IMR-90 (cell line): Measurements from ENCODE around the gene ELMO1. TPM values are rescaled to one million over a fixed set of nuclear protein-coding genes. Genes with fewer than 3 reads are reported as not detected.

Source experiments
- ATAC-seq: fragments of 200-7000 bp; cut with Tn5 transposase; 2 replicates; pipeline ENCODE4 v1.9.1; 2020; ENCODE audit warnings: low read depth, mild to moderate bottlenecking, moderate library complexity
- BruUV-seq: library from RNA; stranded (reverse); fragments of 400-500 nt; replicated peaks from 2 replicates; lab custom pipeline; 2021; lab: Mats Ljungman, UMichigan
- CTCF ChIA-PET: fragments of 300-600 bp; formaldehyde crosslinking; extraction: SDS; loops from one replicate; lab custom pipeline; 2021; ENCODE audit warnings: antibody characterized with exemption; lab: Yijun Ruan, JAX
- POLR2A ChIA-PET: fragments of 300-600 bp; sonication (Branson Sonifier 250); formaldehyde crosslinking; loops from one replicate; lab custom pipeline; 2022; ENCODE audit warnings: antibody characterized with exemption; ENCODE audit not compliant: unreplicated experiment; lab: Charles Lee
- DNase-seq: peaks from one replicate; pipeline ENCODE4 v3.0.0; 2013
- H2AFZ ChIP-seq: replicated peaks from 2 replicates; pipeline ENCODE3; 2013; ENCODE audit warnings: low read length, mild to moderate bottlenecking; ENCODE audit not compliant: poor library complexity
- H2AK5ac ChIP-seq: 2 replicates; pipeline ENCODE4 v1.6.1; 2013; ENCODE audit warnings: low read depth, low read length, inconsistent platforms
- H2AK9ac ChIP-seq: replicated peaks from 2 replicates; pipeline ENCODE3; 2013; ENCODE audit warnings: mild to moderate bottlenecking, low read depth, low read length, moderate library complexity; ENCODE audit not compliant: poor library complexity
- H2BK120ac ChIP-seq: 2 replicates; pipeline ENCODE4 v1.6.1; 2013; ENCODE audit warnings: low read depth, low read length, inconsistent platforms
- H2BK15ac ChIP-seq: 3 replicates; pipeline ENCODE4 v1.6.1; 2013; ENCODE audit warnings: low read depth, low read length, inconsistent platforms
- H2BK20ac ChIP-seq: 2 replicates; pipeline ENCODE4 v1.6.1; 2013; ENCODE audit warnings: low read depth, mild to moderate bottlenecking, inconsistent platforms, low read length, moderate library complexity
- H2BK5ac ChIP-seq: 2 replicates; pipeline ENCODE4 v1.6.1; 2013; ENCODE audit warnings: mild to moderate bottlenecking, low read depth, low read length, inconsistent platforms; ENCODE audit not compliant: poor library complexity, severe bottlenecking
- H3K14ac ChIP-seq: replicated peaks from 2 replicates; pipeline ENCODE4 v1.6.1; 2013; ENCODE audit warnings: low read depth, low read length, inconsistent platforms
- H3K18ac ChIP-seq: 2 replicates; pipeline ENCODE4 v1.6.1; 2013; ENCODE audit warnings: low read depth, low read length, control low read depth
- H3K23ac ChIP-seq: 2 replicates; pipeline ENCODE4 v1.6.1; 2013; ENCODE audit warnings: low read depth, low read length, inconsistent platforms
- H3K27ac ChIP-seq: 2 replicates; pipeline ENCODE4 v1.5.1; 2013; ENCODE audit warnings: mild to moderate bottlenecking, control low read depth, low read length; ENCODE audit not compliant: insufficient read depth
- H3K27me3 ChIP-seq: 2 replicates; pipeline ENCODE4 v1.6.1; 2013; ENCODE audit warnings: low read length; ENCODE audit not compliant: control insufficient read depth, insufficient read depth
- H3K36me3 ChIP-seq: 2 replicates; pipeline ENCODE4 v1.6.1; 2013; ENCODE audit warnings: low read length, mixed read lengths; ENCODE audit not compliant: control insufficient read depth, insufficient read depth
- H3K4ac ChIP-seq: 2 replicates; pipeline ENCODE4 v1.6.1; 2013; ENCODE audit warnings: low read depth, low read length, inconsistent platforms
- H3K4me1 ChIP-seq: 2 replicates; pipeline ENCODE4 v1.6.1; 2013; ENCODE audit warnings: low read length, mixed read lengths; ENCODE audit not compliant: control insufficient read depth, insufficient read depth
- H3K4me2 ChIP-seq: 2 replicates; pipeline ENCODE4 v1.6.1; 2013; ENCODE audit warnings: low read depth, mild to moderate bottlenecking, control low read depth, low read length, moderate library complexity
- H3K4me3 ChIP-seq: 2 replicates; pipeline ENCODE4 v1.5.1; 2013; ENCODE audit warnings: low read depth, mild to moderate bottlenecking, control low read depth, low read length, moderate library complexity; ENCODE audit not compliant: insufficient read depth
- H3K56ac ChIP-seq: 2 replicates; pipeline ENCODE4 v1.6.1; 2013; ENCODE audit warnings: low read length, inconsistent platforms; ENCODE audit not compliant: insufficient read depth; ENCODE audit errors: extremely low read depth
- H3K79me1 ChIP-seq, 2 experiments: 2 replicates each; pipeline ENCODE4 v1.6.1; 2013; ENCODE audit warnings: low read length in 2 of 2, inconsistent platforms in 1 of 2, low read depth in 1 of 2
- H3K9ac ChIP-seq: 2 replicates; pipeline ENCODE4 v1.6.1; 2013; ENCODE audit warnings: low read depth, low read length, control low read depth
- H3K9me1 ChIP-seq: 2 replicates; pipeline ENCODE4 v1.6.1; 2013; ENCODE audit warnings: low read length, inconsistent platforms; ENCODE audit not compliant: insufficient read depth
- H3K9me3 ChIP-seq: 2 replicates; pipeline ENCODE4 v1.6.1; 2013; ENCODE audit warnings: low read length; ENCODE audit not compliant: control insufficient read depth, insufficient read depth
- H4K20me1 ChIP-seq: 2 replicates; pipeline ENCODE4 v1.6.1; 2013; ENCODE audit warnings: low read length, inconsistent platforms; ENCODE audit not compliant: insufficient read depth
- H4K5ac ChIP-seq: 2 replicates; pipeline ENCODE4 v1.6.1; 2013; ENCODE audit warnings: mild to moderate bottlenecking, low read depth, low read length, control low read depth
- H4K8ac ChIP-seq, 2 experiments: 2 replicates each; pipeline ENCODE4 v1.6.1; 2013; ENCODE audit warnings: low read depth in 2 of 2, low read length in 2 of 2, control low read depth in 1 of 2, inconsistent platforms in 1 of 2
- H4K91ac ChIP-seq: 2 replicates; pipeline ENCODE4 v1.6.1; 2013; ENCODE audit warnings: low read depth, low read length, inconsistent platforms; ENCODE audit not compliant: insufficient read depth
- BHLHE40 ChIP-seq: fragments of 150-350 bp; IDR thresholded peaks from 2 replicates; pipeline ENCODE4 v1.6.1; 2016; ENCODE audit warnings: mild to moderate bottlenecking, low read depth, low read length
- CHD1 ChIP-seq: IDR thresholded peaks from 2 replicates; pipeline ENCODE4 v1.6.1; 2012; ENCODE audit warnings: low read depth, low read length, improper control_type of control experiment
- MAFK ChIP-seq: IDR thresholded peaks from 2 replicates; pipeline ENCODE4 v1.6.1; 2012; ENCODE audit warnings: low read depth, low read length, improper control_type of control experiment
- MAZ ChIP-seq: IDR thresholded peaks from 2 replicates; pipeline ENCODE4 v1.6.1; 2012; ENCODE audit warnings: low read depth, mild to moderate bottlenecking, low read length, improper control_type of control experiment, moderate library complexity, borderline replicate concordance
- MXI1 ChIP-seq: IDR thresholded peaks from 2 replicates; pipeline ENCODE4 v1.6.1; 2012; ENCODE audit warnings: low read depth, mild to moderate bottlenecking, low read length, moderate library complexity, borderline replicate concordance
- NFE2L2 ChIP-seq: fragments of 150-350 bp; IDR thresholded peaks from 2 replicates; pipeline ENCODE4 v1.6.1; 2016; ENCODE audit warnings: low read depth, mild to moderate bottlenecking, low read length
- RAD21 ChIP-seq: IDR thresholded peaks from 2 replicates; pipeline ENCODE4 v1.6.1; 2012; ENCODE audit warnings: low read length, improper control_type of control experiment
- RCOR1 ChIP-seq: IDR thresholded peaks from 2 replicates; pipeline ENCODE4 v1.6.1; 2012; ENCODE audit warnings: mild to moderate bottlenecking, low read length, improper control_type of control experiment; ENCODE audit not compliant: insufficient replicate concordance
- SMC3 ChIP-seq: fragments of 150-350 bp; IDR thresholded peaks from 2 replicates; pipeline ENCODE4 v1.6.1; 2016; ENCODE audit warnings: low read depth, mild to moderate bottlenecking, antibody characterized with exemption, low read length, moderate library complexity
- WGBS, 2 experiments: methylation state at CpG; one replicate each; pipeline versions ENCODE4 v1.1.5 to v1.1.7; 2013; ENCODE audit warnings: missing lambda C conversion rate in 2 of 2; ENCODE audit not compliant: insufficient read length in 1 of 2; ENCODE audit errors: extremely low coverage in 2 of 2; 5-methylcytosine and 5-hydroxymethylcytosine counted together
- dilution Hi-C: fragments of 300-500 bp; cut with HindIII; formaldehyde crosslinking; loops from one replicate; pipeline ENCODE4 v1.14.3; 2018; ENCODE audit warnings: low sequenced_read_pairs; ENCODE audit not compliant: unreplicated experiment
- in situ Hi-C: fragments of 300-500 bp; cut with MboI; formaldehyde crosslinking; loops from 3 replicates; pipeline ENCODE4 v1.14.3; 2019; ENCODE audit warnings: low sequenced_read_pairs, inconsistent platforms, mixed read lengths
- intact Hi-C: fragments of 100-400 bp; cut with micrococcal nuclease; formaldehyde crosslinking; loops from 2 replicates; pipeline ENCODE4 v1.10.0; 2022
- polyA plus RNA-seq, 3 experiments: library from polyadenylated mRNA; depleted of rRNA; stranded (reverse); fragments of >200 nt; gene quantifications; 2 replicates each; pipeline ENCODE4 v1.2.3, GENCODE V29; 2012; ENCODE audit warnings: low replicate concordance in 1 of 3
- total RNA-seq: library from RNA; depleted of rRNA; stranded (reverse); fragments of >200 nt; gene quantifications from 2 replicates; pipeline ENCODE4 v1.2.3, GENCODE V29; 2012
- TF ChIP-seq, protein P1 (sequence below): fragments of 150-350 bp; IDR thresholded peaks from 2 replicates; pipeline ENCODE4 v1.6.1; 2016; ENCODE audit warnings: low read depth, mild to moderate bottlenecking, low read length, moderate library complexity, borderline replicate concordance
- TF ChIP-seq, protein P2 (sequence below): fragments of 150-350 bp; IDR thresholded peaks from 2 replicates; pipeline ENCODE4 v1.6.1; 2017; ENCODE audit warnings: mild to moderate bottlenecking, antibody characterized with exemption, low read length, low read depth
- TF ChIP-seq, protein P3 (sequence below): conservative IDR thresholded peaks from 2 replicates; pipeline ENCODE4 v1.5.1; 2012; ENCODE audit warnings: mild to moderate bottlenecking, low read depth, low read length, improper control_type of control experiment

ELMO1 gene
- total and polyA plus RNA-seq, 2 of the 4 experiments (the other 2 are of a cell fraction): 0.03 TPM; not detected in 1

DNA sequence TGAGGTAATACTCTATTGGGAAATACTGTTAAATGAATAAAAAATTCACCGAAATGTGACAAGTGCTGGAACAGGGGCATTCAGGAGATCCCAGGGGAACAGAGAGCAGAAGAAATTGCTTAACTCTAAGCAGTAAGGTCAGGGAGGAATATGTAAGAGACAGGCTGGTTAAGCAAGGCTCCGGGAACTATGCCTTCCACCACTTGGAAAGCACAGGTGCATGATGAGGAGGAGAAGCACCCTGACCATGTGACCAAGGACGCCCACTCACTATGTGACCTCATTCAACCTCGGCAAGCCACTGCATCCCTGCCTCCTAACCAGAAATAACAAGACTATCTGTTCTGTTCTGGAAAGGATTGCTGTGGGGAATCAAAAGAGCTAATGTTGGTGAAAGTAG lies 218.4 kb downstream of the ELMO1 start:
- Histone ChIP-seq H3K14ac (no peak overlapping the region), H4K91ac (no peak overlapping the region)
- in situ Hi-C loops: no loop called here

More for the DNA sequence above, 218.4 kb downstream of the ELMO1 start:
- Histone ChIP-seq H3K18ac (no peak overlapping the region), H3K79me1 (no peaks in the 10 kb centered on the region), H2AFZ (no peak overlapping the region), H3K56ac (no peak overlapping the region), H4K8ac (no peak overlapping the region), H2BK5ac (no peak overlapping the region), H2BK20ac (no peak overlapping the region), H2AK5ac (no peak overlapping the region), H4K5ac (no peak overlapping the region), H3K27ac (no peak overlapping the region), H3K23ac (no peak overlapping the region), H3K4me2 (no peak overlapping the region), H2BK15ac (no peak overlapping the region), H2BK120ac (no peak overlapping the region), H3K4me3 (no peak overlapping the region), H3K4ac (no peak overlapping the region), H3K4me1 (no peaks in the 10 kb centered on the region), H3K36me3 (no peaks in the 10 kb centered on the region), H3K9me1 (no peaks in the 10 kb centered on the region), H2AK9ac (no peak overlapping the region), H4K20me1 (no peaks in the 10 kb centered on the region), H3K9ac (no peak overlapping the region), H3K9me3 (no peaks in the 10 kb centered on the region), H3K27me3 (no peaks in the 10 kb centered on the region)
- no peak for TF ChIP-seq BHLHE40
- TF ChIP-seq RAD21: no peak
- TF ChIP-seq MXI1: no peak
- TF ChIP-seq RCOR1: no peak
- TF ChIP-seq, protein P1, sequence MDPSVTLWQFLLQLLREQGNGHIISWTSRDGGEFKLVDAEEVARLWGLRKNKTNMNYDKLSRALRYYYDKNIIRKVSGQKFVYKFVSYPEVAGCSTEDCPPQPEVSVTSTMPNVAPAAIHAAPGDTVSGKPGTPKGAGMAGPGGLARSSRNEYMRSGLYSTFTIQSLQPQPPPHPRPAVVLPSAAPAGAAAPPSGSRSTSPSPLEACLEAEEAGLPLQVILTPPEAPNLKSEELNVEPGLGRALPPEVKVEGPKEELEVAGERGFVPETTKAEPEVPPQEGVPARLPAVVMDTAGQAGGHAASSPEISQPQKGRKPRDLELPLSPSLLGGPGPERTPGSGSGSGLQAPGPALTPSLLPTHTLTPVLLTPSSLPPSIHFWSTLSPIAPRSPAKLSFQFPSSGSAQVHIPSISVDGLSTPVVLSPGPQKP: no peak
- TF ChIP-seq MAFK: no peak
- no peak for TF ChIP-seq MAZ
- TF ChIP-seq, protein P2, sequence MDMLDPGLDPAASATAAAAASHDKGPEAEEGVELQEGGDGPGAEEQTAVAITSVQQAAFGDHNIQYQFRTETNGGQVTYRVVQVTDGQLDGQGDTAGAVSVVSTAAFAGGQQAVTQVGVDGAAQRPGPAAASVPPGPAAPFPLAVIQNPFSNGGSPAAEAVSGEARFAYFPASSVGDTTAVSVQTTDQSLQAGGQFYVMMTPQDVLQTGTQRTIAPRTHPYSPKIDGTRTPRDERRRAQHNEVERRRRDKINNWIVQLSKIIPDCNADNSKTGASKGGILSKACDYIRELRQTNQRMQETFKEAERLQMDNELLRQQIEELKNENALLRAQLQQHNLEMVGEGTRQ: no peak
- TF ChIP-seq, protein P3, sequence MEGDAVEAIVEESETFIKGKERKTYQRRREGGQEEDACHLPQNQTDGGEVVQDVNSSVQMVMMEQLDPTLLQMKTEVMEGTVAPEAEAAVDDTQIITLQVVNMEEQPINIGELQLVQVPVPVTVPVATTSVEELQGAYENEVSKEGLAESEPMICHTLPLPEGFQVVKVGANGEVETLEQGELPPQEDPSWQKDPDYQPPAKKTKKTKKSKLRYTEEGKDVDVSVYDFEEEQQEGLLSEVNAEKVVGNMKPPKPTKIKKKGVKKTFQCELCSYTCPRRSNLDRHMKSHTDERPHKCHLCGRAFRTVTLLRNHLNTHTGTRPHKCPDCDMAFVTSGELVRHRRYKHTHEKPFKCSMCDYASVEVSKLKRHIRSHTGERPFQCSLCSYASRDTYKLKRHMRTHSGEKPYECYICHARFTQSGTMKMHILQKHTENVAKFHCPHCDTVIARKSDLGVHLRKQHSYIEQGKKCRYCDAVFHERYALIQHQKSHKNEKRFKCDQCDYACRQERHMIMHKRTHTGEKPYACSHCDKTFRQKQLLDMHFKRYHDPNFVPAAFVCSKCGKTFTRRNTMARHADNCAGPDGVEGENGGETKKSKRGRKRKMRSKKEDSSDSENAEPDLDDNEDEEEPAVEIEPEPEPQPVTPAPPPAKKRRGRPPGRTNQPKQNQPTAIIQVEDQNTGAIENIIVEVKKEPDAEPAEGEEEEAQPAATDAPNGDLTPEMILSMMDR: no peak
- TF ChIP-seq SMC3: no peak
- no peak for TF ChIP-seq CHD1
- no peak for TF ChIP-seq NFE2L2
- ChIA-PET POLR2A (no interaction called here), CTCF (no interaction called here)
- ATAC-seq (no peak), DNase-seq (no peak)
- dilution Hi-C loops (no loop called here), intact Hi-C loops (no loop called here)
- BruUV-seq: no TSS peak
- 29% methylated on average over 1 of the region's 4 CpGs; no CpG with 5 or more reads in 1 of the 2 experiments for WGBS, 2 experiments
